DND-41 (cell line): ENCODE data around the gene ADCY7.

ENCODE experiments used
- EZH2 ChIP-seq: IDR thresholded peaks from 3 replicates; pipeline ENCODE4 v1.6.1; 2012; ENCODE audit warnings: borderline replicate concordance, low read depth, mild to moderate bottlenecking, moderate library complexity, low read length, inconsistent platforms; ENCODE audit not compliant: severe bottlenecking
- TF ChIP-seq, protein P1 (sequence below): IDR thresholded peaks from 2 replicates; pipeline ENCODE4 v1.5.1; 2012; ENCODE audit warnings: borderline replicate concordance, low read length, moderate library complexity, mild to moderate bottlenecking; ENCODE audit not compliant: poor library complexity, severe bottlenecking; ENCODE audit errors: extremely low read depth

DNA sequence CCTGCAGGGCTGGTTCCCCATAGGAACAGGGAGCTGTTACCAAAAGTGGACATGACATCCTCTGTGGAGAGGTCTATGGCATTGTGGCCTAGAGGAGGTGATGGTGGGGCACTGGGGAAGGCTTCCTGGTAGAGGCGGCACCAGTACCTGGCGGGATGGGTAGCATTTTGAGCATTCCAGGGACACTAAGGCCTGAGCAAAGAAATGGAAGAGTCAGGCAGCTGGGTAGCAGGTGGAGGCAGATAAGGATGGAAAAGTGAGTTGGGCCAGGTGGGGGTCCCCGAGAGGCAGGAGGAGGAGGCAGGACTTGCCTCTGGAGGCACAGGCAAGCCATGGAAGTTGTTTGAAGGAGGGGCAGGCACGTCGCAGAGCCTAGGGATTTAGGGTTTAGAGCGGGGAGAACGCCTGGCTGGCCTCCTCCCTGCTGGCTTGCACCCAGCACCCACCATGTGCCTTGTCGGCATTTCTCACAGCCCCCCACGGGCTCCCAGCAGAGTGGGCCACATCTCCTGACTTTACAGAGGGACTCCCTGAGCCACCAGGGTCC, 5.1 kb upstream of the ADCY7 start:
- TF ChIP-seq, protein P1, sequence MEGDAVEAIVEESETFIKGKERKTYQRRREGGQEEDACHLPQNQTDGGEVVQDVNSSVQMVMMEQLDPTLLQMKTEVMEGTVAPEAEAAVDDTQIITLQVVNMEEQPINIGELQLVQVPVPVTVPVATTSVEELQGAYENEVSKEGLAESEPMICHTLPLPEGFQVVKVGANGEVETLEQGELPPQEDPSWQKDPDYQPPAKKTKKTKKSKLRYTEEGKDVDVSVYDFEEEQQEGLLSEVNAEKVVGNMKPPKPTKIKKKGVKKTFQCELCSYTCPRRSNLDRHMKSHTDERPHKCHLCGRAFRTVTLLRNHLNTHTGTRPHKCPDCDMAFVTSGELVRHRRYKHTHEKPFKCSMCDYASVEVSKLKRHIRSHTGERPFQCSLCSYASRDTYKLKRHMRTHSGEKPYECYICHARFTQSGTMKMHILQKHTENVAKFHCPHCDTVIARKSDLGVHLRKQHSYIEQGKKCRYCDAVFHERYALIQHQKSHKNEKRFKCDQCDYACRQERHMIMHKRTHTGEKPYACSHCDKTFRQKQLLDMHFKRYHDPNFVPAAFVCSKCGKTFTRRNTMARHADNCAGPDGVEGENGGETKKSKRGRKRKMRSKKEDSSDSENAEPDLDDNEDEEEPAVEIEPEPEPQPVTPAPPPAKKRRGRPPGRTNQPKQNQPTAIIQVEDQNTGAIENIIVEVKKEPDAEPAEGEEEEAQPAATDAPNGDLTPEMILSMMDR = no peak
- no peak for TF ChIP-seq EZH2
